ENCODE measurements around the gene SNX5. TPM values are rescaled to one million over a fixed set of nuclear protein-coding genes. Genes with fewer than 3 reads are reported as not detected.

SNX5 gene
- total RNA-seq, 1 donor from 2014 or later: 57.1 TPM

DNA sequence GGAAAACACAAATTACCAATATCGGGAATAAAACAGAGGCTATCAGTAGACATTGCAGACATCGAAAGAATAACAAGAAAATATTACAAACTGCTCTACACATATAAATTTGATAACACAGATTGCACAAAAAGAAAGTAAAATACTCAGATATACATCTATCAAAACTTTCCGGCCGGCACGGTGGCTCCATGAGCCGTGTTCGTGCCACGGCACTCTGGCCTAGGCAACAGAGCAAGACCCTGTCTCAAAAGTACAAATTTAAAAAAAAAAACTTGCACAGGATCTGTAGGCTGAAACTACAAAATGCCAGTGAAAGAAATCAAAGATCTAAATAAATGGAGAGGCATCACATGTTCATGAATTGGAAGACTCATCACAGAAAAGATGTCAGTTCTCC, 49.4 kb downstream of the SNX5 start:
- no peak for DNase-seq (ENCODE audit: low read depth)

GRCh38 chr20:17917832-17918618, 50.6 kb downstream of the SNX5 start:
- no peak for DNase-seq (ENCODE audit: low read depth)

GRCh38 chr20:17916433-17916891, 52.1 kb downstream of the SNX5 start:
- DNase-seq (ENCODE audit: low read depth): peak; percentile 89

DNA sequence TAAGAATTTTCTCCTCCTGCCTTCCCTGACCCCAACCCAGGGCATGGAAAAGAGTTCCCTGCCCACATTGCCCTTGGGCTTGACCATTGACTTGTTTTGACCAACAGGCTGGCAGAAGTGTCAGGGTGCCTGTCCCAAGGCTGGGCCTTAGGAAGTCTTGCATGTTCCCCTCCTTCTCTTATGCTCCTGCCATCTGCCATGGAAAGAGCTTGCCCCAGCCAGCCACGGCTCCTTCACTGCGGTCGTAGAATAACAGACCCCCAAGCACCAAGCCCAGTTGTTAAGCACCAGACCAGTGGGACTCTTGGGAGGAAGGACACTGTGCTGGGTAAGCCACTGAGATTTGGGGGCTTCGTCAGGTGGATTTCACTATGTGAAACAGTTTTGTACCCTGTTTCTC, 53.6 kb downstream of the SNX5 start:
- no peak for DNase-seq (ENCODE audit: low read depth)

DNA sequence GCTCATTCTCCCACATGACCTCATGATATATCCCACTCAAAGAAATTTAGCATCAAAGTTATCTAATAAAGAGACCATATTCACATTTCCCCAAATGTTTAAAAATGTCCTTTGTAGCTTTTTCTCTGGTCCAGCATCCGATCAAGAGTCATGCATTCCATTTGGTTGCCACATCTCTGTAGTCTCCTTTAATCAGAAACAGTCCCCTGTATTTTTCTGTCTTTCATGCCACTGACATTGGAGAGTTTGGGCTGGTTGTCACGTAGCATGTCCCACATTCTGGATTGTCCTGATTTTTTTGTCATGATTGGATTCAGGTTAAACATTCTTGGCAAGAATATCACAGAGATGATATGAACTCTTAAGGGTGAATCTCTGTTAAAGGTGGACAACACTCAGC, 55.7 kb downstream of the SNX5 start:
- DNase-seq (ENCODE audit: low read depth): no peak

- DNase-seq (ENCODE audit: low read depth): no peak
These were observed 56.7 kb downstream of the SNX5 start for GRCh38 chr20:17911927-17912326.

DNA sequence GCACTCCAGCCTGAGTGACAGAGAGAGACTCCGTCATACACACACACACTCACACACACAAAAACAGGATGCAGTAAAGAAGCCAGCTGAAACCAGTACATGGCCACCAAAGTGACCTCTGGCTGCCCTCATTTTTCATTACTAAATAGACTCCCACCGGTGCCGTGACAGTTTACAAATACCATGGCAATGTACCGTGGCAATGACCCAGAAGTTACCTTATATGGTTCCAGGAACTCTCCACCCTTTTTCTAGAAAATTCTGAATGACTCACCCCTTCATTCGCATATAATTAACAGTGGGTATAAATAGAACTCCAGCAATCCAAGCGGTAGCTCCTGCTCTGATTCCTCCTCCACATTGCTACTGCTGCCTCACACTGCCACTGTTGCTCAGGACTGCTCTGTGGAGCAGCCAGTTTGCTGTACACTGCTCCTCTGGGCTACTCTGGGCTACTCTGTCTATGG, 57.7 kb downstream of the SNX5 start:
- peak; percentile 76 for DNase-seq (ENCODE audit: low read depth)

DNA sequence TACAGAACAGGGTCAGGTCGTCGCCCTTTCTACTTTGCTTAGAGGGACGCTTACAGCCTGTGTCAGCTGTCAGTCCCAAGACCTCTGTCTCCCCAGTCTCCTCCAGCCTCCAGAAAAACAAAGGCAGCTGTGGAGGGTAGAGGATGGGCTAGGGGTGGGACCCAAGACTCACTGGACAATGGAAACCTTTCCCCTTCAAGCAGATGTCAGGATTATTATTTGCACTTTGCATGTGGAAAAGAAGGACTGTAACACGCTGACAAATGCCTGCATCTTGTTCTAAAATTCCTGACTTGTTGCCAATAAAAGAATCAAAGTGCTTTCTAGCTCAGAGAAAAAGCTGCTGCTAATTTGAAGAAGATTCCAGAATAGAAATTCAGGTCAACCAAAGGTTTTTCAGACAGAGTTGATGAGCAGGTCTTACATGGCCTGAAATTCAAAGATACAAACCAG, 58.7 kb downstream of the SNX5 start:
- DNase-seq (ENCODE audit: low read depth): peak; percentile 35

- DNase-seq (ENCODE audit: low read depth): no peak
These were observed 63.0 kb downstream of the SNX5 start for GRCh38 chr20:17905544-17905943.

DNA sequence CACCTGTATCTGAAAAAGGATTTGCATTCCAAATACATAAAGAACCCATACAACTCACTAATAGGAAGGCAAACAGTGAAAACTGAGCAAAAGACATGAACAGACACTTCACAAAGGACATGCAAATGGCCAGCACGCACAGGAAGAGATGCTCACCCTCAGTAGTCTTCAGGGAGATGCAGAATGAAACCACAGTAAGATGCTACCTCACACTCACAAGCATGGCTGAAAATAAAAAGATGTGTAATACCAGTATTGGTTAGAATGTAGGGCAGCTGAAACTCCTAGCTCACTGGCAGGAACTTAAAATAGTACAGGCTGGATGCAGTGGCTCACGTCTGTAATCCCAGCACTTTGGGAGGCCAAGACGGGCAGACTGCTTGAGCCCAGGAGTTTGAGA, 64.6 kb downstream of the SNX5 start:
- peak; percentile 68 for DNase-seq (ENCODE audit: low read depth)

- no peak for DNase-seq (ENCODE audit: low read depth)
These were observed 66.0 kb downstream of the SNX5 start for GRCh38 chr20:17902531-17903083.

DNA sequence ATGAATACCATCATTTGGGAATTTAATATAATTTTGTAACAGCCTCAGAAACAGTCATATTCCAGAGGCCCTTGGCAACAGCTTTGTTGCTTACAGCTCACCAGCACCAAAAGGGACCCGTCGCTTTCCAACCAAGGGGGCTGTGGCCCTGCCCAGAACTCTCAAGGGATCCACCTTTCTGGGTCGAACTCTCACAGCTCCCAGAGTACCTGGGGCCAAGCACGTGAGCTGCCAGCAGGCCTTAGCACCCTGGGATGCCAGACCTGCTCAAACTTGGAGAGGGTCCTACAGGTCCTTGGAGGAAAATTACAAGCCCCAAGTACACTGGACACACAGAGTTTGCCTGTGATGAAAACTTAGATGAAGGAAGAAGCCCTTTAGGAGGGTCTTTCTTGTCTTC, 66.6 kb downstream of the SNX5 start:
- DNase-seq (ENCODE audit: low read depth): no peak

- peak; percentile 79 for DNase-seq (ENCODE audit: low read depth)
These were observed 70.0 kb downstream of the SNX5 start for GRCh38 chr20:17898548-17898994.

GRCh38 chr20:17897566-17898307, 70.9 kb downstream of the SNX5 start:
- no peak for DNase-seq (ENCODE audit: low read depth)

DNA sequence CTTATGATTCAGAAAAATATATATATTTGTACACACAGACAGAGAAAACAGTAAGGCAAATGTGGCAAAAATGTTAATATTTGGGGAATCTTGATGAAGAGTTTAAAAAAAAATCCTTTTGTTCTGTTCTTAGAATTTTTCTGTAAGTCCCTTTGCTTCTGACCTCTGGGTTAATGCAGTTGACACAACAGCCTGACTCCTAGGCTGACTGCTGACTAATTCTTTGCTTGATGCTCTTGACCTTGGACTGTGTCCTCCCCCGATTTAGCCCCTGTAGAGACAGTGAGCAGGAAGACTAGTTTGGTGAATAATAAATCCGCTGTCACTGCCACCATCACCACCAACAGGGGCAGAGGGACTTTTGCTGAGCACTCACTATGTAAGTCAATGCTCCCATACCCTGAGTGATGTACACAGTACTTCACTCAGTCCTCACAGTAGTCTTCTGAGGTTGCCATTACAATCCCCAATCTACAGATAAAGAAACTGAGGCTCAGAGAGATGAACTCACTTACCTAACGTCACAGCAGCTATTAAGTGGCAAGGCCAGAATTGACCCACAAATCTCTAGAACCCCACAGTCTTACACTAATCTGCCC, 71.7 kb downstream of the SNX5 start:
- no peak for DNase-seq (ENCODE audit: low read depth)

- DNase-seq (ENCODE audit: low read depth): no peak
These were observed 72.3 kb downstream of the SNX5 start for GRCh38 chr20:17896193-17896723.

- DNase-seq (ENCODE audit: low read depth): peak; percentile 33
These were observed 72.9 kb downstream of the SNX5 start for GRCh38 chr20:17895641-17896171.

GRCh38 chr20:17893445-17893844, 75.1 kb downstream of the SNX5 start:
- DNase-seq (ENCODE audit: low read depth): no peak

GRCh38 chr20:17892189-17892938, 76.2 kb downstream of the SNX5 start:
- no peak for DNase-seq (ENCODE audit: low read depth)
